Neuronal stem cell (in vitro differentiated cells): Measurements from ENCODE around the gene PXMP2.

Source experiments
- DNase-seq: peaks from one replicate; pipeline ENCODE4 v3.0.0-alpha.2; 2013; ENCODE audit warnings: low spot score
- H2AFZ ChIP-seq: one replicate; pipeline ENCODE4 v1.6.1; 2013; ENCODE audit warnings: mild to moderate bottlenecking, low read length, inconsistent platforms
- H2AK5ac ChIP-seq: 2 replicates; pipeline ENCODE4 v1.6.1; 2013; ENCODE audit warnings: low read depth, mild to moderate bottlenecking, inconsistent platforms, low read length, moderate library complexity, mixed read lengths
- H2BK120ac ChIP-seq: 2 replicates; pipeline ENCODE4 v1.6.1; 2013; ENCODE audit warnings: low read depth, mild to moderate bottlenecking, inconsistent platforms, low read length, moderate library complexity, mixed read lengths
- H2BK12ac ChIP-seq: one replicate; pipeline ENCODE4 v1.6.1; 2013; ENCODE audit warnings: low read length, inconsistent platforms
- H2BK15ac ChIP-seq: 2 replicates; pipeline ENCODE4 v1.6.1; 2013; ENCODE audit warnings: mild to moderate bottlenecking, low read length, inconsistent platforms, mixed read lengths
- H2BK5ac ChIP-seq: one replicate; pipeline ENCODE4 v1.6.1; 2013; ENCODE audit warnings: inconsistent platforms, mild to moderate bottlenecking, low read length, moderate library complexity
- H3K14ac ChIP-seq: one replicate; pipeline ENCODE4 v1.6.1; 2013; ENCODE audit warnings: low read length, inconsistent platforms
- H3K18ac ChIP-seq: 2 replicates; pipeline ENCODE4 v1.6.1; 2013; ENCODE audit warnings: low read length, inconsistent platforms
- H3K23ac ChIP-seq: 2 replicates; pipeline ENCODE4 v1.6.1; 2013; ENCODE audit warnings: low read depth, mild to moderate bottlenecking, mixed read lengths, low read length, inconsistent platforms; ENCODE audit not compliant: poor library complexity
- H3K27ac ChIP-seq: replicated peaks from 3 replicates; pipeline ENCODE4 v1.5.1; 2013; ENCODE audit warnings: low read length, inconsistent platforms
- H3K27me3 ChIP-seq, 3 experiments: 2 replicates each; pipeline ENCODE4 v1.6.1; 2013; ENCODE audit warnings: low read length in 3 of 3, mild to moderate bottlenecking in 2 of 3, inconsistent platforms in 1 of 3, low read depth in 1 of 3, mixed read lengths in 1 of 3, moderate library complexity in 1 of 3; ENCODE audit not compliant: control insufficient read depth in 3 of 3, insufficient read depth in 3 of 3
- H3K36me3 ChIP-seq, 2 donors: replicated peaks in 1 of 2; 2 replicates each; pipeline ENCODE4 v1.6.1; 2013; ENCODE audit warnings: low read length in 2 of 2; ENCODE audit not compliant: control insufficient read depth in 2 of 2, insufficient read depth in 2 of 2
- H3K4ac ChIP-seq: 2 replicates; pipeline ENCODE4 v1.6.1; 2013; ENCODE audit warnings: inconsistent platforms, mild to moderate bottlenecking, low read length, moderate library complexity
- H3K4me1 ChIP-seq, 2 donors: 1 replicate in 1 of 2; 2 replicates in 1 of 2; pipeline ENCODE4 v1.6.1; 2013; ENCODE audit warnings: low read length in 2 of 2, low read depth in 1 of 2; ENCODE audit not compliant: control insufficient read depth in 2 of 2, insufficient read depth in 1 of 2
- H3K4me2 ChIP-seq: one replicate; pipeline ENCODE4 v1.6.1; 2013; ENCODE audit warnings: mild to moderate bottlenecking, low read length, inconsistent platforms; ENCODE audit not compliant: insufficient read depth, poor library complexity, severe bottlenecking
- H3K4me3 ChIP-seq, 2 donors: 2 replicates each; pipeline ENCODE4 v1.5.1; 2013; ENCODE audit warnings: low read length in 2 of 2, mild to moderate bottlenecking in 2 of 2, inconsistent platforms in 1 of 2, moderate library complexity in 1 of 2
- H3K79me1 ChIP-seq: one replicate; pipeline ENCODE4 v1.6.1; 2013; ENCODE audit warnings: low read depth, mild to moderate bottlenecking, inconsistent platforms, low read length, moderate library complexity
- H3K9ac ChIP-seq: one replicate; pipeline ENCODE4 v1.6.1; 2013; ENCODE audit warnings: mild to moderate bottlenecking, low read depth, low read length, inconsistent platforms; ENCODE audit not compliant: poor library complexity
- H3K9me3 ChIP-seq, 2 donors: replicated peaks in 1 of 2; 2 replicates each; pipeline versions ENCODE3 to v1.6.1; 2013; ENCODE audit warnings: low read length in 2 of 2, mild to moderate bottlenecking in 2 of 2, inconsistent platforms in 1 of 2, low read depth in 1 of 2, mixed read lengths in 1 of 2, moderate library complexity in 1 of 2; ENCODE audit not compliant: control insufficient read depth in 2 of 2, insufficient read depth in 1 of 2
- H4K8ac ChIP-seq: one replicate; pipeline ENCODE4 v1.6.1; 2013; ENCODE audit warnings: low read depth, mild to moderate bottlenecking, inconsistent platforms, low read length, moderate library complexity
- H4K91ac ChIP-seq: one replicate; pipeline ENCODE4 v1.6.1; 2013; ENCODE audit warnings: low read length, low read depth, mild to moderate bottlenecking, inconsistent platforms; ENCODE audit not compliant: poor library complexity
- WGBS, 2 donors: extraction: QIAGEN DNeasy Blood & Tissue Kit; methylation state at CpG; one replicate each; pipeline ENCODE4 v1.1.7; 2013; ENCODE audit warnings: missing lambda C conversion rate in 2 of 2, mixed read lengths in 1 of 2; ENCODE audit not compliant: insufficient read length in 2 of 2, insufficient replicate concordance in 1 of 2; ENCODE audit errors: extremely low coverage in 2 of 2; 5-methylcytosine and 5-hydroxymethylcytosine counted together

Gene PXMP2

GRCh38 chr12:132665149-132665491, 22.3 kb upstream of the PXMP2 start:
- DNase-seq, result no peak
- no peak overlapping the region for H3K18ac ChIP-seq
- H3K4me2 ChIP-seq, result no peak overlapping the region
- H4K8ac ChIP-seq, result no peak overlapping the region
- no CpG with 5 or more reads among the region's 13 CpGs for WGBS, 2 donors
- no peaks in the 10 kb centered on the region for H3K27me3 ChIP-seq
- H2BK15ac ChIP-seq, result no peak overlapping the region
- peaks cover 7% of the 10 kb centered on the region for H3K79me1 ChIP-seq
- H3K9ac ChIP-seq, result no peak overlapping the region
- H3K14ac ChIP-seq, result no peak overlapping the region
- H2BK120ac ChIP-seq, result no peak overlapping the region
- H2BK12ac ChIP-seq, result no peak overlapping the region
- no peak overlapping the region for H3K4ac ChIP-seq
- no peak overlapping the region for H2BK5ac ChIP-seq
- no peak overlapping the region for H2AK5ac ChIP-seq
- no peaks in the 10 kb centered on the region for H3K4me1 ChIP-seq
- H4K91ac ChIP-seq, result no peak overlapping the region
- no peak overlapping the region for H3K4me3 ChIP-seq
- no peak overlapping the region for H3K27ac ChIP-seq
- no peak overlapping the region for H3K23ac ChIP-seq
- H3K9me3 ChIP-seq, result no peaks in the 10 kb centered on the region
- H2AFZ ChIP-seq, result no peak overlapping the region
- H3K36me3 ChIP-seq, result peaks cover 81 to 99% of the 10 kb centered on the region in 2 donors

DNA sequence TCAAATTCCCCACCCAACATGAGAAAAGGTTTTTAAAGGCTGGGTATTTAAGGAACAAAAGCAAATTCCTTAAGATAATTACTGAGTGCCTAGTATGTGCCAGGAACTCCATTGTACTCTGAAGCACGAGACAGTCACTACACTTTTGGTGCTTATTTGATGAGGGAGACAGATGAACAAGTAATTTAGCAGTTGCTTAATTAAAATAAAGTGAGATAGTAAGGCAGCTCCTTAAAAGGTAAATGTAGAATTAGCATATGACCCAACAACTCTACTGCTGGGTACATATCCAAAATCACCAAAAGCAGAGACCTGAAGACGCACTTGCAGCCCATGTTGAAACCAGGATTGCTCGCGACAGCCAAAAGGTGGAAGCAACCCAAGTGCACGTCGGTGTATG, 21.6 kb upstream of the PXMP2 start:
- Histone ChIP-seq H2AK5ac (no peak overlapping the region), H3K9ac (no peak overlapping the region), H3K79me1 (peaks cover 7% of the 10 kb centered on the region), H2BK15ac (no peak overlapping the region), H4K8ac (no peak overlapping the region), H3K9me3 (no peaks in the 10 kb centered on the region), H3K4me1 (no peaks in the 10 kb centered on the region), H2BK120ac (no peak overlapping the region), H2BK5ac (no peak overlapping the region), H3K27ac (no peak overlapping the region), H2BK12ac (no peak overlapping the region), H3K4ac (no peak overlapping the region), H3K18ac (no peak overlapping the region), H3K14ac (no peak overlapping the region), H3K36me3 (peaks cover 76 to 98% of the 10 kb centered on the region in 2 donors), H2AFZ (no peak overlapping the region), H3K27me3 (no peaks in the 10 kb centered on the region), H3K4me2 (no peak overlapping the region), H3K4me3 (no peak overlapping the region), H4K91ac (no peak overlapping the region), H3K23ac (no peak overlapping the region)
- no CpG with 5 or more reads among the region's 6 CpGs for WGBS, 2 donors
- no peak for DNase-seq

DNA sequence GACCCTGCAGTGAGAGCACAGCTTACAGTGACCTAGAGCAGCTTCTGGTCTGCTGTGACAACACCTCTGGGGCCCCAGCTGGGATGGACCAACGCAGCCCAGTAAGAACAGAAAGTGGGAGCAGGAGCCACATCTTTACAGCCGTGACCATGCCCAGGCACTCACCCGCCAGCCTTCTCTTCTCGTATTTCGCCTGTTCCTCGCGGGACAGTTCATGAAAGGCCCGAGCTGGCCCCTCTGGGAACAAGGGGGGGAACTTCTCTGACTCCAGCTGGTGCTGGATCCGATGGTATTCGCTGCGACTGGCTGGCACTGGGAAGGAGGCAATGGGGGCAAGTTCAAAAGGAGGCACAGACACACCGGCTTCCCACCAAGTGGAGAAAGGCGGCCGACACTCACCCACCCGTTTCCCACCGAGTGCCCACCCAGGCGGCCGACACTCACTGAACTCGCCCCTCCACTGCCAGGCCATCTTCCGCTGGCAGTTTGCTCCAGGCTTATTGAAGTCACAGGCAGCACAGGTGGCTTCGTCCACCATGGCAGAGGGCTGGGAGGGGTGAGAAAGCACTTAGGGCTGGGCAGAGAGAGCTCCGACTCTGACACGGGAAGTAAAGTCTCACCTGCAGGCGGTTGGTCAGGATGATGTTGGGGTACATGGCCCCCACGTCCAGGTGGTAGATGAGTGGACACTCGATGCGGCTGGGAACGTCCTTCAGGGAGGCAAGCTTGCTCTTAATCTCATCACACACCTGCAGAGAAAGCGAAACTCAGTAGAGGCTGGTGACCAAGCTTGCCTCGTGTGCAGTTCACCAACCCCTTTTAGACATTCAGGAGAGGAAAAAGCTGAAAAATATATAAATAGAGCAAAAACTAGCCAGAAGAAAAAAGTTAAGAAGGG, 18.9 kb upstream of the PXMP2 start:
- H3K4me1 ChIP-seq, result no peaks in the 10 kb centered on the region
- no peak overlapping the region for H2AFZ ChIP-seq
- H3K36me3 ChIP-seq, result peaks cover 69 to 97% of the 10 kb centered on the region in 2 donors
- H3K18ac ChIP-seq, result no peak overlapping the region
- peaks cover 7% of the 10 kb centered on the region for H3K79me1 ChIP-seq
- H3K9ac ChIP-seq, result peak overlapping the region; percentile 9
- H2AK5ac ChIP-seq, result no peak overlapping the region
- H3K9me3 ChIP-seq, result no peaks in the 10 kb centered on the region
- H2BK12ac ChIP-seq, result no peak overlapping the region
- no peak for DNase-seq
- H3K4ac ChIP-seq, result no peak overlapping the region
- no peak overlapping the region for H3K27ac ChIP-seq
- H2BK120ac ChIP-seq, result no peak overlapping the region
- H4K91ac ChIP-seq, result no peak overlapping the region
- peak overlapping the region; percentile 60 for H3K23ac ChIP-seq
- no peak overlapping the region for H3K14ac ChIP-seq
- peak overlapping the region in 1 of 2 donors; percentile 55 for H3K4me3 ChIP-seq
- no peak overlapping the region for H2BK5ac ChIP-seq
- H4K8ac ChIP-seq, result no peak overlapping the region
- no peaks in the 10 kb centered on the region for H3K27me3 ChIP-seq
- no peak overlapping the region for H3K4me2 ChIP-seq
- no peak overlapping the region for H2BK15ac ChIP-seq
- WGBS, 2 donors, result no CpG with 5 or more reads among the region's 30 CpGs

- Histone ChIP-seq H3K4me1 (no peaks in the 10 kb centered on the region), H3K4me3 (no peak overlapping the region), H2BK12ac (no peak overlapping the region), H3K4ac (no peak overlapping the region), H3K9ac (no peak overlapping the region), H3K79me1 (peaks cover 5% of the 10 kb centered on the region), H2AFZ (no peak overlapping the region), H3K36me3 (peaks cover 68 to 97% of the 10 kb centered on the region in 2 donors), H3K14ac (no peak overlapping the region), H3K18ac (no peak overlapping the region), H4K91ac (no peak overlapping the region), H3K27ac (no peak overlapping the region), H3K9me3 (no peaks in the 10 kb centered on the region), H2BK5ac (no peak overlapping the region), H3K4me2 (no peak overlapping the region), H4K8ac (no peak overlapping the region), H2BK120ac (no peak overlapping the region), H3K23ac (no peak overlapping the region), H2AK5ac (no peak overlapping the region), H2BK15ac (no peak overlapping the region), H3K27me3 (no peaks in the 10 kb centered on the region)
- no peak for DNase-seq
- no CpG with 5 or more reads among the region's 17 CpGs for WGBS, 2 donors
Measured at GRCh38 chr12:132669166-132669879, 18.1 kb upstream of the PXMP2 start.
